Adrenal gland (tissue), 12 donors: ENCODE data around the gene PCDH9. TPM values are rescaled to one million over a fixed set of nuclear protein-coding genes. Genes with fewer than 3 reads are reported as not detected.

Experiments
- DNase-seq, 7 donors: peaks; one replicate each; pipeline ENCODE4 v3.0.0-alpha.2; 2019 to 2020
- H3K27ac ChIP-seq, 5 donors: fragments of 200-600 bp; sonication (generic) in 4 of 5; 1 replicate in 3 of 5; 2 replicates in 2 of 5; pipeline versions ENCODE4 v1.5.1 to v1.8.0; 2016 to 2020; ENCODE audit warnings: mild to moderate bottlenecking in 1 of 5
- H3K27me3 ChIP-seq: fragments of 200-600 bp; 2 replicates; pipeline ENCODE4 v1.8.0; 2021
- H3K36me3 ChIP-seq, 2 donors: fragments of 200-600 bp; replicated peaks in 1 of 2; 1 replicate in 1 of 2; 2 replicates in 1 of 2; pipeline versions ENCODE4 v1.5.1 to v1.8.0; 2018 to 2022
- H3K4me1 ChIP-seq, 2 donors: fragments of 200-600 bp; replicated peaks in 1 of 2; 1 replicate in 1 of 2; 2 replicates in 1 of 2; pipeline versions ENCODE4 v1.5.1 to v1.8.0; 2018 to 2021
- H3K4me3 ChIP-seq, 4 donors: fragments of 200-600 bp; sonication (generic) in 3 of 4; one replicate each; pipeline ENCODE4 v1.5.1; 2016 to 2018
- H3K9me3 ChIP-seq, 3 donors: fragments of 200-600 bp; sonication (generic) in 1 of 3; replicated peaks in 1 of 3; 1 replicate in 2 of 3; 2 replicates in 1 of 3; pipeline versions ENCODE4 v1.5.1 to v1.8.0; 2016 to 2021
- CTCF ChIP-seq, 6 experiments: fragments of 450-650 bp in 4 of 6; fragments of 200-600 bp in 2 of 6; sonication (generic) in 1 of 6; IDR thresholded peaks; 1 replicate in 5 of 6; 2 replicates in 1 of 6; pipeline versions ENCODE4 v1.5.1 to v1.8.0; 2016 to 2021; ENCODE audit warnings: antibody characterized with exemption in 6 of 6, mild to moderate bottlenecking in 2 of 6, moderate library complexity in 1 of 6
- POLR2A ChIP-seq, 2 donors: fragments of 450-650 bp; IDR thresholded peaks; one replicate each; pipeline ENCODE4 v1.6.1; 2017; ENCODE audit warnings: antibody characterized with exemption in 2 of 2, mild to moderate bottlenecking in 2 of 2, moderate library complexity in 1 of 2
- WGBS, 4 donors: extraction: QIAGEN DNeasy Blood & Tissue Kit in 2 of 4; methylation state at CpG; one replicate each; pipeline versions ENCODE4 v1.1.5 to v1.1.7; 2013 to 2017; 5-methylcytosine and 5-hydroxymethylcytosine counted together
- intact Hi-C, 2 donors: fragments of 100-400 bp; cut with DNase I; formaldehyde crosslinking; loops; one replicate each; pipeline versions ENCODE4 v1.14.1 to v1.15.0; 2022 to 2023
- polyA plus RNA-seq, 3 donors: library from polyadenylated mRNA; stranded (reverse); fragments of 200-250 nt in 2 of 3; fragments of 350-450 nt in 1 of 3; fragmentation: Illumina TruSeq in 1 of 3; extraction: RNeasy Lipid Tissue Mini Kit (QIAGEN cat#74804) in 1 of 3; gene quantifications; one replicate each; pipeline ENCODE4 v1.2.3, GENCODE V29; 2013 to 2014
- total RNA-seq, 9 donors: library from RNA; depleted of rRNA in 4 of 9; stranded (reverse); fragments of >200 nt in 4 of 9; fragments of 120-200 nt in 1 of 9; fragmentation: NEBNext Ultra II Directional in 1 of 9; extraction: Animal tissue kit (Norgen Biotek cat#: 25700) in 1 of 9; gene quantifications; one replicate each; pipeline versions ENCODE4 v1.1.0 to v1.2.4, GENCODE V29; 2013 to 2023
- donor health status: healthy with polysubstance abuse.
- donor health status: Bipolar disorder and iron deficiency.
- donor health status: DM: yes; HTN: yes; CAD: no.
- donor health status: DM: no; HTN: no; CAD: no.
- donor health status: DM: no; HTN: no; CAD: no.
- donor health status: DM: yes; HTN: yes; CAD: no.

The PCDH9 gene
- total and polyA plus RNA-seq, 12 donors: 0.71 to 10.9 (median 3.6) TPM

GRCh38 chr13:66520511-66521355, 709.4 kb downstream of the PCDH9 start:
- Histone ChIP-seq H3K27me3 (no peaks in the 10 kb centered on the region), H3K4me3 (no peak overlapping the region), H3K4me1 (no peaks in the 10 kb centered on the region), H3K9me3 (no peaks in the 10 kb centered on the region), H3K27ac (no peak overlapping the region), H3K36me3 (no peaks in the 10 kb centered on the region)
- 52 to 65% (median 59%) methylated on average over 2 of the region's 2 CpGs for WGBS, 4 donors
- intact Hi-C loops: no loop called here
- DNase-seq: no peak
- TF ChIP-seq POLR2A (IDR thresholded peaks at IDR 0.05): no peak
- TF ChIP-seq CTCF (IDR thresholded peaks at IDR 0.05): no peak

GRCh38 chr13:66519259-66519658, 710.9 kb downstream of the PCDH9 start:
- no peak for DNase-seq
- TF ChIP-seq POLR2A (IDR thresholded peaks at IDR 0.05): no peak
- intact Hi-C loops: no loop called here
- no peaks in the 10 kb centered on the region for H3K36me3 ChIP-seq
- H3K27me3 ChIP-seq: no peaks in the 10 kb centered on the region
- no peak overlapping the region for H3K4me3 ChIP-seq
- H3K4me1 ChIP-seq: no peaks in the 10 kb centered on the region
- H3K27ac ChIP-seq: no peak overlapping the region
- H3K9me3 ChIP-seq: no peaks in the 10 kb centered on the region
- WGBS, 4 donors: 82 to 88% (median 86%) methylated on average over 4 of the region's 4 CpGs

GRCh38 chr13:66518068-66518467, 712.1 kb downstream of the PCDH9 start:
- no peaks in the 10 kb centered on the region for H3K36me3 ChIP-seq
- H3K27me3 ChIP-seq: no peaks in the 10 kb centered on the region
- H3K4me3 ChIP-seq: no peak overlapping the region
- H3K27ac ChIP-seq: no peak overlapping the region
- 82 to 92% (median 87%) methylated on average over 2 of the region's 2 CpGs for WGBS, 4 donors
- H3K4me1 ChIP-seq: no peaks in the 10 kb centered on the region
- TF ChIP-seq CTCF (IDR thresholded peaks at IDR 0.05) (no peak), POLR2A (IDR thresholded peaks at IDR 0.05) (no peak)
- no peaks in the 10 kb centered on the region for H3K9me3 ChIP-seq
- DNase-seq: no peak
- intact Hi-C loops: no loop called here

- no peaks in the 10 kb centered on the region for H3K36me3 ChIP-seq
- H3K27ac ChIP-seq: no peak overlapping the region
- WGBS, 4 donors: 18 to 29% (median 26%) methylated on average over 2 of the region's 2 CpGs
- H3K4me3 ChIP-seq: no peak overlapping the region
- DNase-seq: no peak
- TF ChIP-seq POLR2A (IDR thresholded peaks at IDR 0.05): no peak
- TF ChIP-seq CTCF (IDR thresholded peaks at IDR 0.05): no peak
- no peaks in the 10 kb centered on the region for H3K27me3 ChIP-seq
- intact Hi-C loops: no loop called here
- H3K4me1 ChIP-seq: no peaks in the 10 kb centered on the region
- no peaks in the 10 kb centered on the region for H3K9me3 ChIP-seq
Measured at GRCh38 chr13:66513728-66514127, 716.4 kb downstream of the PCDH9 start.

- no peak for DNase-seq
- Histone ChIP-seq H3K9me3 (no peaks in the 10 kb centered on the region), H3K27ac (no peak overlapping the region), H3K4me3 (no peak overlapping the region), H3K36me3 (no peaks in the 10 kb centered on the region), H3K27me3 (no peaks in the 10 kb centered on the region), H3K4me1 (no peaks in the 10 kb centered on the region)
- 41 to 90% (median 76%) methylated on average over 1 of the region's 1 CpG for WGBS, 4 donors
- intact Hi-C loops: no loop called here
- no peak for TF ChIP-seq POLR2A (IDR thresholded peaks at IDR 0.05)
- TF ChIP-seq CTCF (IDR thresholded peaks at IDR 0.05): no peak
Measured at GRCh38 chr13:66509175-66509574, 721.0 kb downstream of the PCDH9 start.
